PC-3 (cell line): ENCODE results near the gene CHRDL2. TPM values are rescaled to one million over a fixed set of nuclear protein-coding genes. Genes with fewer than 3 reads are reported as not detected.

Experiments used
- ATAC-seq: fragments of 200-7000 bp; cut with Tn5 transposase; 2 replicates; pipeline ENCODE4 v1.9.1; 2020; ENCODE audit warnings: mild to moderate bottlenecking, moderate library complexity
- BruUV-seq: library from RNA; stranded (reverse); fragments of 400-500 nt; replicated peaks from 2 replicates; lab custom pipeline; 2021; lab: Mats Ljungman, UMichigan
- CTCF ChIA-PET: fragments of 300-600 bp; sonication (Branson Sonifier 250); formaldehyde crosslinking; loops from one replicate; lab custom pipeline; 2022; ENCODE audit warnings: antibody characterized with exemption; lab: Charles Lee
- POLR2A ChIA-PET: fragments of 300-600 bp; sonication (Branson Sonifier 250); formaldehyde crosslinking; loops from one replicate; lab custom pipeline; 2022; ENCODE audit warnings: antibody characterized with exemption; ENCODE audit not compliant: unreplicated experiment; lab: Charles Lee
- DNase-seq: peaks from one replicate; pipeline ENCODE4 v3.0.0-alpha.2; 2015
- H2AFZ ChIP-seq: fragments of 300-600 bp; sonication (generic); 2 replicates; pipeline ENCODE4 v1.6.0; 2016; ENCODE audit warnings: antibody characterized with exemption, low read length
- H3F3A ChIP-seq: fragments of 300-600 bp; sonication (generic); one replicate; pipeline ENCODE4 v1.6.0; 2017; ENCODE audit warnings: antibody characterized with exemption, low read length, control low read depth, mild to moderate bottlenecking; ENCODE audit not compliant: unreplicated experiment
- H3K27ac ChIP-seq: fragments of 300-600 bp; sonication (generic); 2 replicates; pipeline ENCODE4 v1.5.1; 2016; ENCODE audit warnings: mild to moderate bottlenecking, low read length
- H3K27me3 ChIP-seq: fragments of 300-600 bp; sonication (generic); 2 replicates; pipeline ENCODE4 v1.6.1; 2016; ENCODE audit warnings: low read length, mixed read lengths
- H3K36me3 ChIP-seq: fragments of 300-600 bp; sonication (generic); 2 replicates; pipeline ENCODE4 v1.6.1; 2016; ENCODE audit warnings: low read depth, mixed run types, low read length, mixed read lengths
- H3K4me1 ChIP-seq: fragments of 300-600 bp; sonication (generic); 2 replicates; pipeline ENCODE4 v1.5.1; 2016; ENCODE audit warnings: low read length; ENCODE audit not compliant: insufficient read depth
- H3K4me2 ChIP-seq: fragments of 300-600 bp; sonication (generic); 2 replicates; pipeline ENCODE4 v1.6.0; 2016; ENCODE audit warnings: low read length
- H3K4me3 ChIP-seq: fragments of 300-600 bp; sonication (generic); 2 replicates; pipeline ENCODE4 v1.5.1; 2016; ENCODE audit warnings: mild to moderate bottlenecking, low read length, mixed read lengths
- H3K79me2 ChIP-seq: fragments of 300-600 bp; sonication (generic); 2 replicates; pipeline ENCODE4 v1.6.1; 2017; ENCODE audit warnings: low read length, mixed read lengths
- H3K9ac ChIP-seq: fragments of 300-600 bp; sonication (generic); 2 replicates; pipeline ENCODE4 v1.6.0; 2016; ENCODE audit warnings: mild to moderate bottlenecking, low read length
- H3K9me2 ChIP-seq: fragments of 300-600 bp; sonication (generic); replicated peaks from 2 replicates; pipeline ENCODE4 v1.6.1; 2016; ENCODE audit warnings: mixed run types, low read length, mixed read lengths
- H3K9me3 ChIP-seq: fragments of 300-600 bp; sonication (generic); 2 replicates; pipeline ENCODE4 v1.6.1; 2016; ENCODE audit warnings: low read length, mixed read lengths
- H4K20me1 ChIP-seq: fragments of 300-600 bp; sonication (generic); 2 replicates; pipeline ENCODE4 v1.6.1; 2016; ENCODE audit warnings: low read length, mixed read lengths
- EZH2 ChIP-seq: fragments of 300-600 bp; sonication (generic); IDR thresholded peaks from one replicate; pipeline ENCODE4 v1.6.1; 2017; ENCODE audit warnings: antibody characterized with exemption, mild to moderate bottlenecking, low read length; ENCODE audit not compliant: unreplicated experiment
- EZH2phosphoT487 ChIP-seq: fragments of 300-600 bp; sonication (generic); IDR thresholded peaks from 2 replicates; pipeline ENCODE4 v1.6.1; 2018; ENCODE audit warnings: mild to moderate bottlenecking, antibody characterized with exemption, low read length, borderline replicate concordance
- intact Hi-C: fragments of 100-400 bp; cut with micrococcal nuclease; formaldehyde crosslinking; loops from 2 replicates; pipeline ENCODE4 v1.9.0; 2023
- total RNA-seq: library from RNA; depleted of rRNA; stranded (reverse); fragments of >200 nt; gene quantifications from 2 replicates; pipeline ENCODE4 v1.2.3, GENCODE V29; 2014
- TF ChIP-seq, protein P1 (sequence below): fragments of 300-600 bp; sonication (generic); conservative IDR thresholded peaks from 2 replicates; pipeline ENCODE4 v1.5.1; 2017; ENCODE audit warnings: antibody characterized with exemption, low read depth, mild to moderate bottlenecking, low read length

CHRDL2 gene
- total RNA-seq, 1 experiment from 2014 or later: not detected

- Histone ChIP-seq H3K27me3 (0 out of 2 replicates have a peak, but pooled peaks cover 5% of the 10 kb centered on the region), H3K79me2 (no peaks in the 10 kb centered on the region), H3K4me1 (no peaks in the 10 kb centered on the region), H3K9me2 (no peaks in the 10 kb centered on the region), H3K9ac (no peak overlapping the region), H2AFZ (no peak overlapping the region), H3F3A (no peaks in the 10 kb centered on the region), H3K9me3 (no peaks in the 10 kb centered on the region), H3K4me3 (no peak overlapping the region), H3K27ac (no peak overlapping the region), H3K36me3 (no peaks in the 10 kb centered on the region), H3K4me2 (no peak overlapping the region), H4K20me1 (no peaks in the 10 kb centered on the region)
- ChIA-PET CTCF (interaction anchor here (0.5 kb wide), 1 partner anchor 21 kb away, joined by 3 read pairs; no protein-coding TSS in a partner anchor), POLR2A (no interaction called here)
- TF ChIP-seq EZH2phosphoT487 (no peak), EZH2 (no peak)
- TF ChIP-seq, protein P1, sequence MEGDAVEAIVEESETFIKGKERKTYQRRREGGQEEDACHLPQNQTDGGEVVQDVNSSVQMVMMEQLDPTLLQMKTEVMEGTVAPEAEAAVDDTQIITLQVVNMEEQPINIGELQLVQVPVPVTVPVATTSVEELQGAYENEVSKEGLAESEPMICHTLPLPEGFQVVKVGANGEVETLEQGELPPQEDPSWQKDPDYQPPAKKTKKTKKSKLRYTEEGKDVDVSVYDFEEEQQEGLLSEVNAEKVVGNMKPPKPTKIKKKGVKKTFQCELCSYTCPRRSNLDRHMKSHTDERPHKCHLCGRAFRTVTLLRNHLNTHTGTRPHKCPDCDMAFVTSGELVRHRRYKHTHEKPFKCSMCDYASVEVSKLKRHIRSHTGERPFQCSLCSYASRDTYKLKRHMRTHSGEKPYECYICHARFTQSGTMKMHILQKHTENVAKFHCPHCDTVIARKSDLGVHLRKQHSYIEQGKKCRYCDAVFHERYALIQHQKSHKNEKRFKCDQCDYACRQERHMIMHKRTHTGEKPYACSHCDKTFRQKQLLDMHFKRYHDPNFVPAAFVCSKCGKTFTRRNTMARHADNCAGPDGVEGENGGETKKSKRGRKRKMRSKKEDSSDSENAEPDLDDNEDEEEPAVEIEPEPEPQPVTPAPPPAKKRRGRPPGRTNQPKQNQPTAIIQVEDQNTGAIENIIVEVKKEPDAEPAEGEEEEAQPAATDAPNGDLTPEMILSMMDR: no peak
- DNase-seq: no peak
- BruUV-seq: no TSS peak
- intact Hi-C loops: no loop called here
- ATAC-seq: no peak
Measured at GRCh38 chr11:74723511-74723910, 7.7 kb downstream of the CHRDL2 start.

GRCh38 chr11:74721479-74721835, 9.8 kb downstream of the CHRDL2 start:
- DNase-seq (no peak), ATAC-seq (no peak)
- Histone ChIP-seq H3K9me3 (no peaks in the 10 kb centered on the region), H3F3A (no peaks in the 10 kb centered on the region), H3K79me2 (no peaks in the 10 kb centered on the region), H3K4me1 (no peaks in the 10 kb centered on the region), H3K27ac (no peak overlapping the region), H3K9me2 (no peaks in the 10 kb centered on the region), H3K4me3 (no peak overlapping the region), H3K4me2 (no peak overlapping the region), H4K20me1 (no peaks in the 10 kb centered on the region), H3K36me3 (no peaks in the 10 kb centered on the region), H3K9ac (no peak overlapping the region), H3K27me3 (0 out of 2 replicates have a peak, but pooled peaks cover 5% of the 10 kb centered on the region), H2AFZ (no peak overlapping the region)
- BruUV-seq: no TSS peak
- ChIA-PET POLR2A (no interaction called here), CTCF (no interaction called here)
- TF ChIP-seq, protein P1: no peak
- TF ChIP-seq EZH2 (no peak), EZH2phosphoT487 (no peak)
- intact Hi-C loops: no loop called here

- no peak overlapping the region for H3K27ac ChIP-seq
- POLR2A ChIA-PET: no interaction called here
Measured at GRCh38 chr11:74720596-74721478, 10.4 kb downstream of the CHRDL2 start.

More at GRCh38 chr11:74720596-74721478, 10.4 kb downstream of the CHRDL2 start:
- Histone ChIP-seq H2AFZ (no peak overlapping the region), H3K4me3 (no peak overlapping the region), H3K9ac (no peak overlapping the region), H3K4me1 (no peaks in the 10 kb centered on the region), H3K9me3 (no peaks in the 10 kb centered on the region), H3K4me2 (no peak overlapping the region), H3K36me3 (no peaks in the 10 kb centered on the region), H3K9me2 (no peaks in the 10 kb centered on the region), H3F3A (no peaks in the 10 kb centered on the region), H4K20me1 (no peaks in the 10 kb centered on the region), H3K79me2 (no peaks in the 10 kb centered on the region), H3K27me3 (0 out of 2 replicates have a peak, but pooled peaks cover 5% of the 10 kb centered on the region)
- BruUV-seq: no TSS peak
- no peak for TF ChIP-seq EZH2phosphoT487
- no peak for TF ChIP-seq EZH2
- TF ChIP-seq, protein P1: no peak
- DNase-seq: no peak
- ATAC-seq: no peak
- CTCF ChIA-PET: interaction anchor here (0.6 kb wide), 1 partner anchor 18 kb away, joined by 3 read pairs; no protein-coding TSS in a partner anchor
- intact Hi-C loops: no loop called here
